Stimulated activated CD8-positive, alpha-beta memory T cell treated with anti-CD3 and anti-CD28 coated beads, Interleukin-4, amount 100 ng/mL, for 48 hours (primary cell): Measurements from ENCODE around the gene TLR3.

ENCODE experiments used
- DNase-seq: peaks from one replicate; pipeline ENCODE4 v3.0.0-alpha.2; 2020

The TLR3 gene

GRCh38 chr4:186051096-186051495 lies 17.9 kb upstream of the TLR3 start:
- no peak for DNase-seq

GRCh38 chr4:186058253-186058979 lies 10.5 kb upstream of the TLR3 start:
- no peak for DNase-seq

GRCh38 chr4:186058980-186059316 lies 10.0 kb upstream of the TLR3 start:
- DNase-seq, result no peak

- no peak for DNase-seq
These were observed 7.0 kb upstream of the TLR3 start for GRCh38 chr4:186061921-186062320.

GRCh38 chr4:186067757-186068385 lies 1.1 kb upstream of the TLR3 start:
- DNase-seq, result peak; percentile 32

- DNase-seq, result no peak
These were observed 773 bp downstream of the TLR3 start for GRCh38 chr4:186069729-186070128.

- DNase-seq, result no peak
These were observed 3.6 kb downstream of the TLR3 start for GRCh38 chr4:186072516-186072915.

GRCh38 chr4:186074189-186074588 lies 5.2 kb downstream of the TLR3 start:
- DNase-seq, result no peak

GRCh38 chr4:186078981-186079638 lies 10.2 kb downstream of the TLR3 start:
- no peak for DNase-seq

- DNase-seq, result no peak
These were observed 10.7 kb downstream of the TLR3 start for GRCh38 chr4:186079694-186080093.

GRCh38 chr4:186081202-186081807 lies 12.3 kb downstream of the TLR3 start:
- DNase-seq, result no peak

- DNase-seq, result no peak
These were observed 13.3 kb downstream of the TLR3 start for GRCh38 chr4:186082221-186082620.

GRCh38 chr4:186088523-186088922 lies 19.6 kb downstream of the TLR3 start:
- no peak for DNase-seq

- DNase-seq, result no peak
These were observed 23.3 kb downstream of the TLR3 start for GRCh38 chr4:186092296-186092695.

- no peak for DNase-seq
These were observed 26.4 kb downstream of the TLR3 start for GRCh38 chr4:186095406-186095805.

- no peak for DNase-seq
These were observed 27.8 kb downstream of the TLR3 start for GRCh38 chr4:186096681-186097165.

GRCh38 chr4:186097386-186097785 lies 28.4 kb downstream of the TLR3 start:
- no peak for DNase-seq

- DNase-seq, result no peak
These were observed 34.0 kb downstream of the TLR3 start for GRCh38 chr4:186102931-186103330.

GRCh38 chr4:186104114-186104889 lies 35.3 kb downstream of the TLR3 start, which contains the start of gene FAM149A:
Gene FAM149A (plus strand): TSS chr4:186104704.
- DNase-seq, result peak; percentile 63

GRCh38 chr4:186104890-186105646 lies 36.1 kb downstream of the TLR3 start:
- DNase-seq, result peak; percentile 25

- no peak for DNase-seq
These were observed 36.8 kb downstream of the TLR3 start for GRCh38 chr4:186105647-186106321.
